GM23338 (cell line): ENCODE data around the gene TMPRSS13. TPM values are rescaled to one million over a fixed set of nuclear protein-coding genes. Genes with fewer than 3 reads are reported as not detected.
A peak's percentile ranks its signal among the peaks of the same experiment; 100 is the strongest.

ENCODE experiments used
- ATAC-seq: fragments of 200-7000 bp; cut with Tn5 transposase; 3 replicates; pipeline ENCODE4 v1.9.1; 2020
- DNase-seq: peaks from one replicate; pipeline ENCODE4 v3.0.0-alpha.2; 2015; ENCODE audit warnings: low spot score
- H2AFZ ChIP-seq: fragments of 200-600 bp; sonication (generic); 2 replicates; pipeline ENCODE4 v1.8.0; 2016; ENCODE audit warnings: antibody characterized with exemption, mild to moderate bottlenecking, moderate library complexity
- H3F3A ChIP-seq: fragments of 200-600 bp; sonication (generic); replicated peaks from 2 replicates; pipeline ENCODE4 v1.8.0; 2017; ENCODE audit warnings: antibody characterized with exemption, mixed run types, low read depth
- H3K27ac ChIP-seq: fragments of 200-600 bp; sonication (generic); 2 replicates; pipeline ENCODE4 v1.6.1; 2016; ENCODE audit warnings: low read depth
- H3K27me3 ChIP-seq: fragments of 200-600 bp; sonication (generic); 2 replicates; pipeline ENCODE4 v1.8.0; 2016; ENCODE audit warnings: mild to moderate bottlenecking, mixed run types, moderate library complexity; ENCODE audit not compliant: insufficient read depth
- H3K36me3 ChIP-seq: fragments of 200-600 bp; sonication (generic); 2 replicates; pipeline ENCODE4 v1.8.0; 2016; ENCODE audit warnings: mild to moderate bottlenecking; ENCODE audit not compliant: insufficient read depth
- H3K4me1 ChIP-seq: fragments of 200-600 bp; sonication (generic); 2 replicates; pipeline ENCODE4 v1.8.0; 2016; ENCODE audit warnings: mild to moderate bottlenecking, moderate library complexity; ENCODE audit not compliant: insufficient read depth
- H3K4me2 ChIP-seq: fragments of 200-600 bp; sonication (generic); 2 replicates; pipeline ENCODE4 v1.7.1; 2017; ENCODE audit warnings: mixed run types
- H3K4me3 ChIP-seq: fragments of 200-600 bp; sonication (generic); 2 replicates; pipeline ENCODE4 v1.6.1; 2016; ENCODE audit warnings: mixed run types
- H3K79me2 ChIP-seq: fragments of 200-600 bp; sonication (generic); replicated peaks from 2 replicates; pipeline ENCODE4 v1.8.0; 2017; ENCODE audit warnings: mild to moderate bottlenecking; ENCODE audit not compliant: insufficient read depth
- H3K9me2 ChIP-seq: fragments of 200-600 bp; sonication (generic); 2 replicates; pipeline ENCODE4 v1.8.0; 2017; ENCODE audit not compliant: insufficient read depth
- H4K20me1 ChIP-seq: fragments of 200-600 bp; sonication (generic); replicated peaks from 2 replicates; pipeline ENCODE4 v1.8.0; 2017; ENCODE audit warnings: mild to moderate bottlenecking; ENCODE audit not compliant: insufficient read depth
- H3K27ac Mint-ChIP-seq: 2 replicates; pipeline ENCODE4 v1.8.0; 2020; ENCODE audit warnings: inconsistent platforms, mild to moderate bottlenecking, moderate library complexity, mixed read lengths
- H3K27me3 Mint-ChIP-seq: 3 replicates; pipeline ENCODE4 v1.8.0; 2022; ENCODE audit warnings: low read depth, mild to moderate bottlenecking, moderate library complexity, mixed read lengths, inconsistent platforms; ENCODE audit not compliant: insufficient read depth, poor library complexity
- H3K36me3 Mint-ChIP-seq: 3 replicates; pipeline ENCODE4 v1.8.0; 2021; ENCODE audit warnings: low read depth, mild to moderate bottlenecking, inconsistent platforms, moderate library complexity, mixed read lengths
- H3K4me1 Mint-ChIP-seq: 3 replicates; pipeline ENCODE4 v1.8.0; 2020; ENCODE audit warnings: mild to moderate bottlenecking, inconsistent platforms, mixed read lengths
- H3K4me3 Mint-ChIP-seq: 3 replicates; pipeline ENCODE4 v1.8.0; 2021; ENCODE audit warnings: moderate library complexity, mild to moderate bottlenecking, inconsistent platforms, mixed read lengths
- H3K9me3 Mint-ChIP-seq: 3 replicates; pipeline ENCODE4 v1.8.0; 2020; ENCODE audit warnings: moderate library complexity, mild to moderate bottlenecking, inconsistent platforms, mixed read lengths
- CREB1 ChIP-seq: fragments of 250-450 bp; sonication (Bioruptor Pico); IDR thresholded peaks from 2 replicates; pipeline ENCODE4 v1.5.0; 2020; ENCODE audit warnings: low read depth, mild to moderate bottlenecking, moderate library complexity
- CTCF ChIP-seq, 2 experiments: fragments of 200-600 bp in 1 of 2; sonication (generic) in 1 of 2; conservative IDR thresholded peaks; 2 replicates each; pipeline versions ENCODE4 v1.5.1 to v1.6.1; 2016 to 2017; ENCODE audit warnings: antibody characterized with exemption in 2 of 2, low read depth in 2 of 2, mild to moderate bottlenecking in 2 of 2, moderate library complexity in 1 of 2
- EZH2phosphoT487 ChIP-seq: fragments of 200-600 bp; sonication (generic); IDR thresholded peaks from one replicate; pipeline ENCODE4 v1.8.1; 2018; ENCODE audit warnings: antibody characterized with exemption; ENCODE audit not compliant: unreplicated experiment
- JUNB ChIP-seq: IDR thresholded peaks from one replicate; pipeline ENCODE4 v1.6.1; 2016; ENCODE audit warnings: antibody characterized with exemption; ENCODE audit not compliant: unreplicated experiment
- POLR2AphosphoS5 ChIP-seq: IDR thresholded peaks from 2 replicates; pipeline ENCODE4 v1.6.1; 2016; ENCODE audit warnings: antibody characterized with exemption, low read depth
- STAT1 ChIP-seq: IDR thresholded peaks from one replicate; pipeline ENCODE4 v1.6.1; 2016; ENCODE audit warnings: antibody characterized with exemption; ENCODE audit not compliant: unreplicated experiment
- ZNF114 ChIP-seq: fragments of 250-450 bp; sonication (Bioruptor Pico); IDR thresholded peaks from 2 replicates; pipeline ENCODE4 v1.5.0; 2020; ENCODE audit warnings: mild to moderate bottlenecking, moderate library complexity
- ZNF331 ChIP-seq: fragments of 250-450 bp; sonication (Bioruptor Pico); IDR thresholded peaks from 2 replicates; pipeline ENCODE4 v1.5.0; 2020; ENCODE audit warnings: low read depth, mild to moderate bottlenecking, moderate library complexity
- ZNF462 ChIP-seq: fragments of 250-450 bp; sonication (Bioruptor Pico); IDR thresholded peaks from 2 replicates; pipeline ENCODE4 v1.5.0; 2020; ENCODE audit warnings: mild to moderate bottlenecking, moderate library complexity
- long read RNA-seq: library from polyadenylated mRNA; unstranded; transcript quantifications from one replicate; pipeline ENCODE4 v2.0.0, GENCODE V29; 2020; ENCODE audit not compliant: unreplicated experiment
- polyA plus RNA-seq: library from polyadenylated mRNA; unstranded; fragments of >200 nt; fragmentation: Nextera tagmentation; extraction: Ambion mirVana; gene quantifications from 2 replicates; pipeline ENCODE4 v1.2.1, GENCODE V29; 2016
- total RNA-seq: library from RNA; depleted of rRNA; stranded (reverse); fragments of >200 nt; shearing (Covaris generic); gene quantifications from 2 replicates; pipeline ENCODE4 v1.2.3, GENCODE V29; 2014; rRNA removed
- TF ChIP-seq, protein P1 (sequence below): IDR thresholded peaks from one replicate; pipeline ENCODE4 v1.6.1; 2018; ENCODE audit warnings: antibody characterized with exemption; ENCODE audit not compliant: unreplicated experiment

Gene TMPRSS13
- total RNA-seq (0.08 and 0.31 TPM in 2 replicates), polyA plus RNA-seq (0.10 TPM in 1 of 2 replicates, not detected in the other)
- long read RNA-seq, result 0 reads

DNA sequence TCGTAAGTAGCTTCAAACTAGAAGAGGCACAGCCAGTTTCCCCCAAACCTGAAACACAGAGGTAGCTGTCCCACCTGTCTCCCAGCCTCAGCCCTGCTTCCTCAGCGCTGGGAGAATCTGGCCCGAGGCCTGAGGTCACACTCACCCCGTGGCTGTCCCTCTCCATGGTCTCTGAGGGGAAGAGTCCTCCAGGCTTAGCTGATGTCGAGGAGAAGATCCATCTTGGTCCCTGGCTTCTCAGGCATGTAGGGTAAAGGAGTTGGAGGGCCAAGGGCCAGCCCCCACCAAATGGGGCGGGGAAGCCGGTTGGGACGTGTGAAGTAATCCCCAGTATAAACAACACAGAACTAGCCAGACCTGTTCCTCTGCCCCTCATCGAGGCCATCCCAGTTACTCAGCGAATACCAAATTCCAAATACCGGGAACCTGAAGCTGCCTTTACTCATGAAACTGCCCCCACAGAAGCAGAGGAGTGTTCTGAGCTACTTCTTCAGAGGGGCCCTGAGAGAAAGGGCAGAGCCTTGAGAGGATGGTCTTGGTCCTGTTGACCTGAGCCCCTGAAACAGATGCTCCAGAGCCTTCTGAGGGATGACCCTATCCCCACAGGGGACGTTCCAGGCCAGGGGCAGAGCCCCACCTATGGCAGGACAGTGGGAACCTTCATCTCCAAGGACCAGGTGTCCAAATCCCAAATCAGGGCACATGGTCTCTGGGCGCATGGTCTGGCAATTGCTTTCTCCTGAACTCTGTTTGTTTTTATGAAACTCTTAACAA lies at the start of gene TMPRSS13:
Gene TMPRSS13 (minus strand): TSS at position 261 of the 774 bp plus-strand sequence. CDS start 95 bp downstream, at position 166.
- Histone ChIP-seq H2AFZ (peak within 1 kb of the TSS; percentile 74), H3K36me3 (no peaks in the 10 kb centered on the region), H3K27ac (no peak within 1 kb of the TSS), H4K20me1 (no peaks in the 10 kb centered on the region), H3K4me3 (no peak within 1 kb of the TSS), H3K4me1 (peaks cover 19% of the 10 kb centered on the region; the same call in 1 of the 2 replicates), H3K4me2 (peak within 1 kb of the TSS; percentile 6; the same call in 1 of the 2 replicates), H3F3A (no peaks in the 10 kb centered on the region), H3K9me2 (0 out of 2 replicates have a peak, but pooled peaks cover 2% of the 10 kb centered on the region), H3K27me3 (no peaks in the 10 kb centered on the region), H3K79me2 (no peaks in the 10 kb centered on the region)
- DNase-seq (peak; percentile 55), ATAC-seq (peak; percentile 75)
- H3K4me3 Mint-ChIP-seq, result peak within 1 kb of the TSS; percentile 23; the same call in 1 of the 3 replicates
- no peak within 1 kb of the TSS for H3K27ac Mint-ChIP-seq
- no peaks in the 10 kb centered on the region for H3K36me3 Mint-ChIP-seq
- H3K9me3 Mint-ChIP-seq, result no peaks in the 10 kb centered on the region
- H3K27me3 Mint-ChIP-seq, result peaks cover 14% of the 10 kb centered on the region
- TF ChIP-seq ZNF114 (CRISPR knock-in tag) (no peak), ZNF331 (CRISPR knock-in tag) (no peak), STAT1 (no peak), ZNF462 (no peak), EZH2phosphoT487 (no peak), CTCF (conservative IDR thresholded peaks at IDR 0.05; ENCODE audit: low read depth in 2 of 2) (no peak), POLR2AphosphoS5 (no peak), CREB1 (CRISPR knock-in tag) (no peak), JUNB (no peak)
- TF ChIP-seq, protein P1, sequence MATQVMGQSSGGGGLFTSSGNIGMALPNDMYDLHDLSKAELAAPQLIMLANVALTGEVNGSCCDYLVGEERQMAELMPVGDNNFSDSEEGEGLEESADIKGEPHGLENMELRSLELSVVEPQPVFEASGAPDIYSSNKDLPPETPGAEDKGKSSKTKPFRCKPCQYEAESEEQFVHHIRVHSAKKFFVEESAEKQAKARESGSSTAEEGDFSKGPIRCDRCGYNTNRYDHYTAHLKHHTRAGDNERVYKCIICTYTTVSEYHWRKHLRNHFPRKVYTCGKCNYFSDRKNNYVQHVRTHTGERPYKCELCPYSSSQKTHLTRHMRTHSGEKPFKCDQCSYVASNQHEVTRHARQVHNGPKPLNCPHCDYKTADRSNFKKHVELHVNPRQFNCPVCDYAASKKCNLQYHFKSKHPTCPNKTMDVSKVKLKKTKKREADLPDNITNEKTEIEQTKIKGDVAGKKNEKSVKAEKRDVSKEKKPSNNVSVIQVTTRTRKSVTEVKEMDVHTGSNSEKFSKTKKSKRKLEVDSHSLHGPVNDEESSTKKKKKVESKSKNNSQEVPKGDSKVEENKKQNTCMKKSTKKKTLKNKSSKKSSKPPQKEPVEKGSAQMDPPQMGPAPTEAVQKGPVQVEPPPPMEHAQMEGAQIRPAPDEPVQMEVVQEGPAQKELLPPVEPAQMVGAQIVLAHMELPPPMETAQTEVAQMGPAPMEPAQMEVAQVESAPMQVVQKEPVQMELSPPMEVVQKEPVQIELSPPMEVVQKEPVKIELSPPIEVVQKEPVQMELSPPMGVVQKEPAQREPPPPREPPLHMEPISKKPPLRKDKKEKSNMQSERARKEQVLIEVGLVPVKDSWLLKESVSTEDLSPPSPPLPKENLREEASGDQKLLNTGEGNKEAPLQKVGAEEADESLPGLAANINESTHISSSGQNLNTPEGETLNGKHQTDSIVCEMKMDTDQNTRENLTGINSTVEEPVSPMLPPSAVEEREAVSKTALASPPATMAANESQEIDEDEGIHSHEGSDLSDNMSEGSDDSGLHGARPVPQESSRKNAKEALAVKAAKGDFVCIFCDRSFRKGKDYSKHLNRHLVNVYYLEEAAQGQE, result no peak
- H3K4me1 Mint-ChIP-seq, result peaks cover 42% of the 10 kb centered on the region
